Fibroblast of skin of scalp (primary cell): ENCODE measurements around the gene PIK3CD.

ENCODE experiments used
- DNase-seq: peaks from one replicate; pipeline ENCODE4 v3.0.0-alpha.2; 2013

Gene PIK3CD

GRCh38 chr1:9720785-9721605 lies 69.5 kb downstream of the PIK3CD start:
- DNase-seq: no peak

DNA sequence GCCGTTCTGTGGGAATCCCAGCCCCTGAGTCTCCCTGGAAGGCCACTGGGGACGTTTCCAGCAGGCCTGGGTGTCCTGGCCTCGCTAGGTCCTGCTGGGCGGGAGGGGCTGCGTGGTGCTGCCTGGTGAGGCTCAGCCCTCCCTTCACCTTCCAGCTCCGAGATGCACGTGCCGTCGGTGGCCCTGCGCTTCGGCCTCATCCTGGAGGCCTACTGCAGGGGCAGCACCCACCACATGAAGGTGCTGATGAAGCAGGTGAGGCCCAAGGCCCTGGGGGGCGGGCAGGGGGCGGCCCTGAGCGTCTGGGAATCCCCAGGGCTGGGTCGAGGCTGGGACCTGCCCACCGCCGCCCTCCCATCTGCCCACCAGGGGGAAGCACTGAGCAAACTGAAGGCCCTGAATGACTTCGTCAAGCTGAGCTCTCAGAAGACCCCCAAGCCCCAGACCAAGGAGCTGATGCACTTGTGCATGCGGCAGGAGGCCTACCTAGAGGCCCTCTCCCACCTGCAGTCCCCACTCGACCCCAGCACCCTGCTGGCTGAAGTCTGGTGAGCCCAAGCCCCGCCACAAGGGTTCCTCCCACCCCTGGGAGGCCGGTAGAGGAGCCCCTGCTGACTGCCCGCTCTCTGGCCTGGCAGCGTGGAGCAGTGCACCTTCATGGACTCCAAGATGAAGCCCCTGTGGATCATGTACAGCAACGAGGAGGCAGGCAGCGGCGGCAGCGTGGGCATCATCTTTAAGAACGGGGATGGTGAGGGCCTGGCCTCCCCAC lies 70.3 kb downstream of the PIK3CD start:
- DNase-seq: peak; percentile 20

DNA sequence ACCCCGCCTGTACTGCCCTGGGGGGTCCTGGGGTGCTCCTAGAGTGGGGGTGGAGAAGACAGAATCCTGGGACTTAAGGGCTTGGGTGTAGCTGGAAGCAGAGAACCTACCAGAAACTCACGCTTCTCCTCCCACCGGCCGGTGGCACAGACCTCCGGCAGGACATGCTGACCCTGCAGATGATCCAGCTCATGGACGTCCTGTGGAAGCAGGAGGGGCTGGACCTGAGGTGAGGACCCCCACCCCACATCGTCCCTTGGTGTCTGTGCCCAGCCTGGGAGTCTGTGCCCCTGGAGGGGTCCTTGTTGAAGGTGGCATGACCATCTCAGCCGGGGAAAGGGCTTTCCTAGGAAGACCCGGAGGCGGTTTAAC lies 70.8 kb downstream of the PIK3CD start:
- DNase-seq: no peak

DNA sequence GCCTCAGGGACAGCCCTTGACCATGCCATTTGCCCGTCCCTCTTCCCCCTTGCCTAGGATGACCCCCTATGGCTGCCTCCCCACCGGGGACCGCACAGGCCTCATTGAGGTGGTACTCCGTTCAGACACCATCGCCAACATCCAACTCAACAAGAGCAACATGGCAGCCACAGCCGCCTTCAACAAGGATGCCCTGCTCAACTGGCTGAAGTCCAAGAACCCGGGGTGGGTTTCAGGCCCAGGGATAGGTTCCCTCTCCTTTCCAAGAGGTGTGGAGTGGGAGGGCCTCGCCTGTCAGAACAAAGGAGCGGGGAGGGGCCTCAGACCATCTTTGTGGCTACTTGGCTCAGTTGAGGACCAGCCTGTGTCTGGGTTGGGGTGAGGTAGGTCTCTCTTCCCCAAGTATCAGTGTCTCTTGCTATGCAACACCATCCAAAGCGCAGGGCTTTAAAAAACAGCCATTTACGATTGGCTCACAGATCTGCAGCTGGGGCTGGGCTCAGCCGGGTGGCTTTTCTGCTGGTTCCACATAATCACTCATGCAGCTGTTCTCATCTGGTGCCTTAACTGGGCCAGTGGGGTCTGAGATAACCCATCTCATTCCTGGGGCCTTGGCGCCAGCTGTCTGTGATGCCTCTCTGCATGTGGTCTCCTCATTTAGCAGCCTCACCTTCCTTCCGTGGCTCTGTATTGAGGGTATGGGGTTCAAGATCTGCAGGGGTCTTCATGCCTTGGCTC lies 71.7 kb downstream of the PIK3CD start:
- DNase-seq: no peak

- DNase-seq: no peak
Measured at GRCh38 chr1:9723926-9724325, 72.4 kb downstream of the PIK3CD start.

DNA sequence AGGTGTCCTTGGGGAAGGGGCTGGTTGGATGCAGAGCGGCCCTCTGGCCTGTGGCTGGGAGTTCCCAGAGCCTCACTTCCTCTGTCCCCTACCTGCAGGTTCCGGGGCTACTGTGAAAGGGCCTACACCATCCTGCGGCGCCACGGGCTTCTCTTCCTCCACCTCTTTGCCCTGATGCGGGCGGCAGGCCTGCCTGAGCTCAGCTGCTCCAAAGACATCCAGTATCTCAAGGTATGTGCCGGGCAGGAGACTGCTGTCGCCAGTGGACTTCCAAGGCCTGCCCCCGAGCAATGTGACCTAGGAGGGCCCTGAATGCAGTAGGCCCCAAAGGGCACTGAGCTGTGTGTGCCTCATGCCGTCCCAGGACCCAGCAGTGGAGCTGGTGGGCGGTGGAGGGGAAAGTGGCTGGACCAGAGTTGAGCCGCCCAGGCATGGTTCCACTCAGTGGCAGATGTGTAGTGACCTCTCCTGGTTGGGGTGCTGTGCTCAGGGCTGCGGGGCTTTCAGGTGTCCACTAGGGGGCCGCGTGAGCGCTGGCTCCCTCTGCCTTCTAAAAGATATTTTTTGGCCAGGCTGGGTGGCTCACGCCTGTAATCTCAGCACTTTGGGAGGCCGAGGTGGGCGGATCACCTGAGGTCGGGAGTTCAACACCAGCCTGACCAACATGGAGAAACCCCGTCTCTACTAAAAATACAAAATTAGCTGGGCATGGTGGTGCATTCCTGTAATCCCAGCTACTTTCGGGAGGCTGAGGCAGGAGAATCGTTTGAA lies 73.4 kb downstream of the PIK3CD start:
- peak; percentile 54 for DNase-seq

- no peak for DNase-seq
Measured at GRCh38 chr1:9726406-9726805, 74.9 kb downstream of the PIK3CD start.

DNA sequence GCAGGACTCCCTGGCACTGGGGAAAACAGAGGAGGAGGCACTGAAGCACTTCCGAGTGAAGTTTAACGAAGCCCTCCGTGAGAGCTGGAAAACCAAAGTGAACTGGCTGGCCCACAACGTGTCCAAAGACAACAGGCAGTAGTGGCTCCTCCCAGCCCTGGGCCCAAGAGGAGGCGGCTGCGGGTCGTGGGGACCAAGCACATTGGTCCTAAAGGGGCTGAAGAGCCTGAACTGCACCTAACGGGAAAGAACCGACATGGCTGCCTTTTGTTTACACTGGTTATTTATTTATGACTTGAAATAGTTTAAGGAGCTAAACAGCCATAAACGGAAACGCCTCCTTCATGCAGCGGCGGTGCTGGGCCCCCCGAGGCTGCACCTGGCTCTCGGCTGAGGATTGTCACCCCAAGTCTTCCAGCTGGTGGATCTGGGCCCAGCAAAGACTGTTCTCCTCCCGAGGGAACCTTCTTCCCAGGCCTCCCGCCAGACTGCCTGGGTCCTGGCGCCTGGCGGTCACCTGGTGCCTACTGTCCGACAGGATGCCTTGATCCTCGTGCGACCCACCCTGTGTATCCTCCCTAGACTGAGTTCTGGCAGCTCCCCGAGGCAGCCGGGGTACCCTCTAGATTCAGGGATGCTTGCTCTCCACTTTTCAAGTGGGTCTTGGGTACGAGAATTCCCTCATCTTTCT lies 75.5 kb downstream of the PIK3CD start:
- no peak for DNase-seq

DNA sequence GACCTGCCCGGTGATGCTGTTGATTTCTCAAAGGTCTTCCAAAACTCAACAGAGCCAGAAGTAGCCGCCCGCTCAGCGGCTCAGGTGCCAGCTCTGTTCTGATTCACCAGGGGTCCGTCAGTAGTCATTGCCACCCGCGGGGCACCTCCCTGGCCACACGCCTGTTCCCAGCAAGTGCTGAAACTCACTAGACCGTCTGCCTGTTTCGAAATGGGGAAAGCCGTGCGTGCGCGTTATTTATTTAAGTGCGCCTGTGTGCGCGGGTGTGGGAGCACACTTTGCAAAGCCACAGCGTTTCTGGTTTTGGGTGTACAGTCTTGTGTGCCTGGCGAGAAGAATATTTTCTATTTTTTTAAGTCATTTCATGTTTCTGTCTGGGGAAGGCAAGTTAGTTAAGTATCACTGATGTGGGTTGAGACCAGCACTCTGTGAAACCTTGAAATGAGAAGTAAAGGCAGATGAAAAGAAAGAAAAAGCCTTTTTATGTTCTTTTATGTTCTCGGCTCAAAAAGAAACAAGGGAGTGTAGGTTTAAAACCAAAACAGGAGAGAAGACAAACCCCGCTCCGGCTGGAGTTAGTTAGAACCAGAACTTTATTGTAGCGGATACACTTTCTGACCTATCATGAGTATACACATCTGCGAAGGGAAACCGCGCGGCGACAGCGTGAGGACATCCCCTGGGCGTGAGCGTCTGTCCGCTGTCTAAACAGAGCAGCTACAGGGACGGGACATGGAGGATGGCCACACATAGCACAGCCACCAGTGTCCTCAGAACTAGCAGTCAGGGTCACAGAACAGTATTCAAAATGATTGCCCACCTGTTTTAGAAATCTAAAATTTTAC lies 77.1 kb downstream of the PIK3CD start:
- no peak for DNase-seq

DNA sequence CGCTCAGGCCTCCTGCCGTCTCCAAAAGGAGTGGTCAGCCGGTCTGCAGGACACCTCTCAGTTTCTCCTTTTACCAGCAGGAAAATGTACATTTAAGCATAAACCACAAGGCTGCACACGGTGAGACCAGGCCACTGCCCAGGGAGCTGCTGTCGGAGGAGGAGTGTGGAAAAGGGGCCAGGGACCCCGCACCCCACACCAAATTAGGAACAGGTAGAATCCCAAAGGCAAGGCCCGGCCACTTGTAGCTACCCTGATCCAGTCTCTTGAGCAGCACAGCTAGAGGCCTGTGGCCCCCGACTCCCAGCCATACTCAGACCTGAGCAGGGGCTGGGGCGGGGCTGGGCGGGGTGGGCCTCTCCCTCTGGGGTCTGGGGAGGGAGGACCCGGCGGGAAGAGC lies 78.0 kb downstream of the PIK3CD start:
- no peak for DNase-seq

GRCh38 chr1:9730096-9730901 lies 78.8 kb downstream of the PIK3CD start:
- no peak for DNase-seq

- DNase-seq: no peak
Measured at GRCh38 chr1:9731051-9731537, 79.6 kb downstream of the PIK3CD start.

DNA sequence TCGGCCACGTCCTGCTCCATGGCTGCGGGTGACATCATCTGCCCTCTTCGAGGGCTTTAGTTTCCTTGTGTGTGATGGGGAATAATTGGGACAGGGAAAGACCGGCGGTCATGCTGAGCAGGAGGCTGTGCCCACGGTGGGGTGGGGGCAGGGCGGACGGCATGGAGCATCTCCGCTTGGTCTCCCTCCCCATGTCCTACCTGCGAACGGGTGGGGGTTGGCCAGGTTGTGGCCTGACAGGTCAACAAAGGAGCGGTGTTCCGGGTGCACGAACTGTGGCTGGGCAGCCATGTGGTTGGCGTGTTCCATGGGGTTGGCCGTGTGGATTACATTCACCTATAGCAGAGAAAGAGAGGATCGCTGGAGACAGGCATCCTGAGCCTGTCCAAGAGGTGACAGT lies 80.0 kb downstream of the PIK3CD start:
- no peak for DNase-seq

DNA sequence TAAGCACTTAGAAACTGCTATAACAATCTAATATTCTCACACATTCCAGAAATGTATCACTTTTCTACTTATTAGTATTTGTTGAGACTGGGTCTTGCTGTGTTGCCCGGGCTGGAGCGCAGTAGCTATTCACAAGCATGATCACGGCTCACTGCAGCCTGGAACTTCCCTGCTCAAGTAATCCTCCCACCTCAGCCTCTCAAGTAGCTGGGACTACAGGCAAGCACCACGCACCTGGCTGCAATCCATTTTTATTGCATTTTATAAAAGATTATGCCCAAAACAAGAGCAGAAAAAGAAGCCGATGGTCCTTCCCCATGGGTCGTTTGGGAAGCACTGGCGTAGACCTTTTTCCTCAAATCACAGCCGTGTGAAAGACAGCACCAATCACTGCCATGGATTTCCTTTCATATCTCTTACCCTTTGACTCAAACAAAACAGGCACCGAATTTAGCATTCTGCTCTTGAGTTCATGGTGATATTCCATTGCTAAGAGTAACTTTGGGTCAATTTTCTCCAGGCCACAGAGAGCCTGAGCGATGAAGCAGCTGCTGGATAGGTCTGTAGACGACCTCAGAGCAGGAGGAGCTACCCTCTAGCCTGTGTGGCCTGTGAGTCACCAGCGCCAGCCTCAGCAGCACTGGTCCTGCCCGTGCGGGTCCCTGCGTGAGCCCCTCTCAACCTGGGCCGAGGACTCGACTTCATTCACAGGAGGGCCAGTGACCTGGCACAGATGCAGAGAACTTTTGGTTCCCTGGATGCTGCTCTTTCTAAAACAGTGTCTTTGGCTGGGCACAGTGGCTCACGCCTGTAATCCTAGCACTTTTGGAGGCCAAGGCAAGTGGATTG lies 80.8 kb downstream of the PIK3CD start:
- DNase-seq: no peak

DNA sequence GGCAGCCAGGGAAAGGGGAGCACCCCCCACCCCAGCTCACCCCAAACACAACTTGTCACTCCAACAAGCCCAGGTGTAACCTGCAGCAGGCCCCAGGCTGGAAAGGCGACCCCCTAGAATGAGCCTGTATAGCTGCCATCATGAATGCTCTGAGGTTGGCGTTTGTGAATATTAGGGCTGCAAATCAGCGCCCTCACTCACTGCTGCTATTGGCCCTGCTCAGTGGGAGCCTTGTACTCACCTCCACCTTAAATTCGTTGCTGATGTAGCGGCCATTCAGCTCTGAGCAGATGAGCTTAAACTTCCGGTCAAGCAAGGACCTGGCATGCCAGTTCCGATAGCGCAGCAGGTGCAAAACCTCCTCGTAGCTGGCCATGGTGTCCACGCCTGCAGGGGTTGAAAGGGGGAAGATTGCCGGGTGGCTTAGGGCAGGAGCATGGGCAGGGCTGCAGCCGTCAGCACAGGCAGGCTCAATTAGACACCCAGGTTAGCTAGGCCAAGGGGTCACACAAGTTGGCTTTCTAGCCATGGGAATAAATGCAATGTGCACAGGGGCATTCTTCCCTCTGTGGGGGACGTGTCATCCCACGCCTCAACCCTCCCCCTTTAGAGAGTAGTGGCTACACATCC lies 81.7 kb downstream of the PIK3CD start:
- no peak for DNase-seq

DNA sequence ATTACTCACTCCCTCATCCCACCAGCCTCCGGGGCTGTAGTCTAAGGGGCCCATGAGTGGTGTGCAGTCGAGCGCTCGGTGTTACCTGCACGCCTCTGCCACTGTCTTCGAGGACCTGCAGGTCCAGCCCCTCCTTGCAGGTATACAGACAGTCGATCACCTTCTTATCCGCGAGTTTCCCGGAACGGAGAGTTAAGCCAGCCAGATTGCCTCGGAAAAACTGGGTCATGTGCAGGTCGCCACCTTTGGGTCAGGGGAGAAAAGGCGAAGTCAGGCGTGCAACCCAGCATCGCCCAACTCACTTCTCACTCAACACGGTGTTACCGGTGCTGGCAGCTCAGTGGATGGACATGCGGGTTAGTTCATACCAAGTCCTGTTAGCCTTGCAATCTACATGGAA lies 84.3 kb downstream of the PIK3CD start:
- DNase-seq: no peak

GRCh38 chr1:9736241-9736640 lies 84.7 kb downstream of the PIK3CD start:
- DNase-seq: no peak

GRCh38 chr1:9737057-9737456 lies 85.5 kb downstream of the PIK3CD start:
- no peak for DNase-seq
